Ectodermal cell (in vitro differentiated cells): Measurements from ENCODE around the gene COQ5.

Experiments
- H3K27ac ChIP-seq: 2 replicates; pipeline ENCODE4 v1.7.0; 2013; ENCODE audit warnings: mild to moderate bottlenecking, low read depth, low read length; ENCODE audit not compliant: insufficient read depth, poor library complexity, severe bottlenecking
- H3K27me3 ChIP-seq: 2 replicates; pipeline ENCODE4 v1.7.0; 2013; ENCODE audit warnings: mild to moderate bottlenecking, low read length; ENCODE audit not compliant: insufficient read depth, control insufficient read depth, poor library complexity, severe bottlenecking
- H3K36me3 ChIP-seq: one replicate; pipeline ENCODE4 v1.7.0; 2013; ENCODE audit warnings: low read length; ENCODE audit not compliant: control insufficient read depth, insufficient read depth
- H3K4me1 ChIP-seq: one replicate; pipeline ENCODE4 v1.7.0; 2013; ENCODE audit warnings: low read length; ENCODE audit not compliant: control insufficient read depth, insufficient read depth
- H3K4me3 ChIP-seq: 2 replicates; pipeline ENCODE4 v1.7.0; 2013; ENCODE audit warnings: low read depth, low read length, control low read depth; ENCODE audit not compliant: insufficient read depth
- H3K9me3 ChIP-seq: 2 replicates; pipeline ENCODE4 v1.7.0; 2013; ENCODE audit warnings: mild to moderate bottlenecking, low read length, moderate library complexity; ENCODE audit not compliant: control insufficient read depth
- WGBS, 2 experiments: methylation state at CpG; one replicate each; pipeline ENCODE4 v1.1.7; 2013; ENCODE audit warnings: missing lambda C conversion rate in 2 of 2; 5-methylcytosine and 5-hydroxymethylcytosine counted together

Gene COQ5

GRCh38 chr12:120460157-120460556 is 68.8 kb downstream of the COQ5 start:
- Histone ChIP-seq H3K9me3 (no peaks in the 10 kb centered on the region), H3K4me1 (no peaks in the 10 kb centered on the region), H3K27ac (no peak overlapping the region), H3K36me3 (peaks cover 66% of the 10 kb centered on the region), H3K4me3 (no peak overlapping the region), H3K27me3 (no peaks in the 10 kb centered on the region)
- 93 to 95% methylated on average over 3 of the region's 3 CpGs for WGBS, 2 experiments

GRCh38 chr12:120457133-120457532 is 71.8 kb downstream of the COQ5 start:
- Histone ChIP-seq H3K27me3 (no peaks in the 10 kb centered on the region), H3K4me3 (no peak overlapping the region), H3K36me3 (peaks cover 41% of the 10 kb centered on the region), H3K4me1 (no peaks in the 10 kb centered on the region), H3K27ac (no peak overlapping the region), H3K9me3 (no peaks in the 10 kb centered on the region)
- 88 to 92% methylated on average over 5 to 6 of the region's 6 CpGs for WGBS, 2 experiments

GRCh38 chr12:120455302-120455701 is 73.7 kb downstream of the COQ5 start:
- Histone ChIP-seq H3K9me3 (no peaks in the 10 kb centered on the region), H3K4me1 (no peaks in the 10 kb centered on the region), H3K27ac (no peak overlapping the region), H3K4me3 (no peak overlapping the region), H3K27me3 (no peaks in the 10 kb centered on the region), H3K36me3 (peaks cover 30% of the 10 kb centered on the region)
- 94 to 95% methylated on average over 7 of the region's 7 CpGs for WGBS, 2 experiments

- no peak overlapping the region for H3K27ac ChIP-seq
- no peaks in the 10 kb centered on the region for H3K9me3 ChIP-seq
- H3K36me3 ChIP-seq: peaks cover 20% of the 10 kb centered on the region
- H3K4me1 ChIP-seq: no peaks in the 10 kb centered on the region
- no peaks in the 10 kb centered on the region for H3K27me3 ChIP-seq
- 84 to 90% methylated on average over 4 of the region's 4 CpGs for WGBS, 2 experiments
- H3K4me3 ChIP-seq: no peak overlapping the region
These were observed 75.0 kb downstream of the COQ5 start for GRCh38 chr12:120453977-120454376.
